Endothelial cell of umbilical vein (primary cell): ENCODE data around the gene DDX10. TPM values are rescaled to one million over a fixed set of nuclear protein-coding genes. Genes with fewer than 3 reads are reported as not detected.

Experiments used
- BruUV-seq: library from RNA; stranded (reverse); fragments of 400-500 nt; replicated peaks from 2 replicates; lab custom pipeline; 2021; lab: Mats Ljungman, UMichigan
- CTCF ChIA-PET: fragments of 300-600, 350-600 bp; sonication (Branson Sonifier 250); formaldehyde crosslinking; loops from one replicate; lab custom pipeline; 2021; ENCODE audit warnings: antibody characterized with exemption, inconsistent platforms; lab: Charles Lee
- POLR2A ChIA-PET: fragments of 300-600, 350-600 bp; sonication (Branson Sonifier 250); formaldehyde crosslinking; loops from one replicate; lab custom pipeline; 2021; ENCODE audit warnings: antibody characterized with exemption, inconsistent platforms; lab: Charles Lee
- DNase-seq: peaks from one replicate; pipeline ENCODE4 v3.0.0-alpha.2; 2011; ENCODE audit warnings: low read depth, low spot score
- FAIRE-seq: peaks from 2 replicates; lab custom pipeline; 2011; peaks lifted over from hg19 to GRCh38; lab: Jason Lieb, UNC
- H2AFZ ChIP-seq: 2 replicates; pipeline ENCODE4 v1.6.0; 2012; ENCODE audit warnings: low read depth, low read length, control low read depth, inconsistent platforms
- H3K27ac ChIP-seq: 2 replicates; pipeline ENCODE4 v1.5.1; 2011; ENCODE audit warnings: low read depth, mild to moderate bottlenecking, control low read depth, low read length, moderate library complexity; ENCODE audit not compliant: insufficient read depth
- H3K27me3 ChIP-seq, 2 experiments: 2 replicates each; pipeline versions ENCODE4 v1.6.0 to v1.6.1; 2011; ENCODE audit warnings: low read length in 2 of 2, mixed read lengths in 1 of 2; ENCODE audit not compliant: control insufficient read depth in 2 of 2, insufficient read depth in 2 of 2
- H3K36me3 ChIP-seq, 2 experiments: 2 replicates in 1 of 2; 3 replicates in 1 of 2; pipeline ENCODE4 v1.5.1; 2011; ENCODE audit warnings: low read length in 2 of 2, mild to moderate bottlenecking in 1 of 2, moderate library complexity in 1 of 2; ENCODE audit not compliant: control insufficient read depth in 2 of 2, insufficient read depth in 2 of 2; ENCODE audit errors: extremely low read depth in 1 of 2
- H3K4me1 ChIP-seq: 3 replicates; pipeline ENCODE4 v1.5.1; 2011; ENCODE audit warnings: mild to moderate bottlenecking, low read length; ENCODE audit not compliant: control insufficient read depth, insufficient read depth; ENCODE audit errors: extremely low read depth
- H3K4me2 ChIP-seq: 2 replicates; pipeline ENCODE4 v1.6.1; 2011; ENCODE audit warnings: low read length, control low read depth, mixed read lengths; ENCODE audit not compliant: insufficient read depth
- H3K4me3 ChIP-seq, 3 experiments: fragments of 200-600 bp in 1 of 3; sonication (generic), shearing (Covaris generic) in 1 of 3; replicated peaks in 1 of 3; 2 replicates each; pipeline ENCODE4 v1.5.1; 2011 to 2016; ENCODE audit warnings: control low read depth in 3 of 3, low read length in 3 of 3, mild to moderate bottlenecking in 2 of 3, inconsistent platforms in 1 of 3, low read depth in 1 of 3, moderate library complexity in 1 of 3; ENCODE audit not compliant: insufficient read depth in 1 of 3
- H3K79me2 ChIP-seq: 2 replicates; pipeline ENCODE4 v1.6.0; 2012; ENCODE audit warnings: low read length, inconsistent platforms; ENCODE audit not compliant: control insufficient read depth, insufficient read depth
- H3K9ac ChIP-seq: replicated peaks from 2 replicates; pipeline ENCODE3; 2011; ENCODE audit warnings: low read length, control low read depth; ENCODE audit not compliant: insufficient read depth; ENCODE audit errors: extremely low read depth
- H3K9me1 ChIP-seq: replicated peaks from 3 replicates; pipeline ENCODE4 v1.6.0; 2011; ENCODE audit warnings: mild to moderate bottlenecking, low read length; ENCODE audit not compliant: control insufficient read depth, insufficient read depth; ENCODE audit errors: extremely low read depth
- H3K9me3 ChIP-seq: replicated peaks from 2 replicates; pipeline ENCODE4 v1.5.1; 2012; ENCODE audit warnings: low read length, inconsistent platforms; ENCODE audit not compliant: control insufficient read depth, insufficient read depth
- H4K20me1 ChIP-seq: replicated peaks from 2 replicates; pipeline ENCODE3; 2011; ENCODE audit warnings: mild to moderate bottlenecking, low read length; ENCODE audit not compliant: control insufficient read depth, insufficient read depth; ENCODE audit errors: extremely low read depth
- EZH2 ChIP-seq: IDR thresholded peaks from 2 replicates; pipeline ENCODE4 v1.6.1; 2012; ENCODE audit warnings: borderline replicate concordance, low read depth, mild to moderate bottlenecking, moderate library complexity, low read length, inconsistent platforms; ENCODE audit not compliant: severe bottlenecking
- FOS ChIP-seq: IDR thresholded peaks from 2 replicates; pipeline ENCODE4 v1.6.1; 2011; ENCODE audit warnings: mild to moderate bottlenecking, low read length, moderate library complexity, borderline replicate concordance; ENCODE audit not compliant: insufficient read depth
- GATA2 ChIP-seq: IDR thresholded peaks from 2 replicates; pipeline ENCODE4 v1.7.0; 2011; ENCODE audit warnings: low read depth, mild to moderate bottlenecking, moderate library complexity, mixed read lengths, low read length; ENCODE audit not compliant: insufficient read length, insufficient read depth
- JUN ChIP-seq: IDR thresholded peaks from 2 replicates; pipeline ENCODE4 v1.6.1; 2011; ENCODE audit warnings: borderline replicate concordance, low read depth; ENCODE audit not compliant: insufficient read length, insufficient read depth
- MYC ChIP-seq: IDR thresholded peaks from one replicate; pipeline ENCODE4 v1.6.1; 2011; ENCODE audit warnings: mild to moderate bottlenecking, low read depth, low read length
- POLR2A ChIP-seq: IDR thresholded peaks from 2 replicates; pipeline ENCODE4 v1.6.1; 2012; ENCODE audit warnings: low read depth, mild to moderate bottlenecking, control low read depth, low read length
- POLR2AphosphoS5 ChIP-seq: IDR thresholded peaks from 2 replicates; pipeline ENCODE4 v1.6.1; 2012; ENCODE audit warnings: low read depth, mild to moderate bottlenecking, control low read depth, low read length, moderate library complexity; ENCODE audit not compliant: insufficient read depth
- dilution Hi-C: fragments of 300-500 bp; cut with MboI; formaldehyde crosslinking; loops from one replicate; pipeline ENCODE4 v1.15.0; 2019; ENCODE audit warnings: low sequenced_read_pairs; ENCODE audit not compliant: extremely low pct_ligation_motif_present
- intact Hi-C: fragments of 100-400 bp; cut with micrococcal nuclease; formaldehyde crosslinking; loops from one replicate; pipeline ENCODE4 v1.10.0; 2022
- polyA plus RNA-seq, 4 experiments: library from polyadenylated mRNA; depleted of rRNA in 3 of 4; stranded (reverse) in 3 of 4; unstranded in 1 of 4; fragments of >200 nt; gene quantifications; 2 replicates each; pipeline versions ENCODE4 v1.2.1 to v1.2.3, GENCODE V29; 2011 to 2012; ENCODE audit warnings: missing spikeins in 1 of 4
- total RNA-seq: library from RNA; stranded (reverse); gene quantifications from 2 replicates; pipeline ENCODE4 v1.2.3, GENCODE V29; 2021
- TF ChIP-seq, protein P1 (sequence below), 2 donors: IDR thresholded peaks; 1 replicate in 1 of 2; 2 replicates in 1 of 2; pipeline ENCODE4 v1.5.1; 2011; ENCODE audit warnings: low read length in 2 of 2, mild to moderate bottlenecking in 2 of 2, moderate library complexity in 2 of 2, control low read depth in 1 of 2, inconsistent platforms in 1 of 2, low read depth in 1 of 2; ENCODE audit not compliant: insufficient read depth in 1 of 2; ENCODE audit errors: extremely low read depth in 1 of 2
- TF ChIP-seq, protein P2 (sequence below): IDR thresholded peaks from 2 replicates; pipeline ENCODE4 v1.6.1; 2011; ENCODE audit not compliant: insufficient read depth, insufficient read length

The DDX10 gene
- total and polyA plus RNA-seq, 2 donors (not counting 3 experiments of a cell fraction or from before 2014, with no cell fraction given) = 29.8 to 35.2 TPM

DNA sequence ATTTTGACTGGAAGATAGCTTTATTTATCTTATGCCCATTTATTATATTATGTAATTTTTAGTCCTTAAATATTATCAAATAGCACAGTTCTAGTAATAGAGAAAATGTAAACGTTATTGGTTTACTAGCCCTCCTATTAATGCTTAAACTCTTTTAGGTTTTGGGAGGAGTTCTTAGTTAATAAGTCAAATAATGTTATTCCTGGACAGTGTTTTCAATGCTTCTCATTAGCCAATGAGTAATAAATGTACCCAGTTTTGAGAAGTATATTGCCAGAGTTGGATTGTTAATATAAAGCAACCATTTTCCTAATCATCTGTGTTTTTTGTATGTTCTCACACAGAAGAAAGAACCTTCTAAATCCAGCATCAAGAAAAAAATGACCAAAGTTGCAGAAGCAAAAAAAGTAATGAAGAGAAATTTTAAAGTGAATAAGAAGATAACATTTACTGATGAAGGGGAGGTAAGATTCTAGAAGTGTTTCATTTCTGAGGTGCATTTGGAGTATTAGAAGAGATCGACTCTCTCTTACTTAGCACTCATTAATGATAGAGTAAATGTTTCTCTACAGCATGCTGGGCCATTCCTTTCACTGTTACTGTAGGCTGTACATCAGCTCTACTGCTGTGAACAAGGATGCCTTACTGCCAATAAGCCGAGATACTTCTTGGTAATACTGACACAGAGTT, 173.4 kb downstream of the DDX10 start:
- DNase-seq (no peak), FAIRE-seq (no peak)
- Histone ChIP-seq H3K27me3 (no peaks in the 10 kb centered on the region), H3K4me2 (no peak overlapping the region), H3K27ac (no peak overlapping the region), H3K36me3 (no peaks in the 10 kb centered on the region), H3K9me3 (no peaks in the 10 kb centered on the region), H3K9me1 (no peaks in the 10 kb centered on the region), H4K20me1 (no peaks in the 10 kb centered on the region), H2AFZ (no peak overlapping the region), H3K4me3 (no peak overlapping the region), H3K9ac (no peak overlapping the region), H3K4me1 (no peaks in the 10 kb centered on the region), H3K79me2 (no peaks in the 10 kb centered on the region)
- CTCF ChIA-PET = interaction anchor here (1.0 to 1.1 kb wide), 2 partner anchors 10 to 24 kb away, joined by 3 read pairs; no protein-coding TSS in a partner anchor
- dilution Hi-C loops = no loop called here
- BruUV-seq = no TSS peak
- TF ChIP-seq MYC (no peak), POLR2A (no peak), JUN (no peak), EZH2 (no peak), POLR2AphosphoS5 (no peak), GATA2 (no peak), FOS (no peak)
- TF ChIP-seq, protein P1, sequence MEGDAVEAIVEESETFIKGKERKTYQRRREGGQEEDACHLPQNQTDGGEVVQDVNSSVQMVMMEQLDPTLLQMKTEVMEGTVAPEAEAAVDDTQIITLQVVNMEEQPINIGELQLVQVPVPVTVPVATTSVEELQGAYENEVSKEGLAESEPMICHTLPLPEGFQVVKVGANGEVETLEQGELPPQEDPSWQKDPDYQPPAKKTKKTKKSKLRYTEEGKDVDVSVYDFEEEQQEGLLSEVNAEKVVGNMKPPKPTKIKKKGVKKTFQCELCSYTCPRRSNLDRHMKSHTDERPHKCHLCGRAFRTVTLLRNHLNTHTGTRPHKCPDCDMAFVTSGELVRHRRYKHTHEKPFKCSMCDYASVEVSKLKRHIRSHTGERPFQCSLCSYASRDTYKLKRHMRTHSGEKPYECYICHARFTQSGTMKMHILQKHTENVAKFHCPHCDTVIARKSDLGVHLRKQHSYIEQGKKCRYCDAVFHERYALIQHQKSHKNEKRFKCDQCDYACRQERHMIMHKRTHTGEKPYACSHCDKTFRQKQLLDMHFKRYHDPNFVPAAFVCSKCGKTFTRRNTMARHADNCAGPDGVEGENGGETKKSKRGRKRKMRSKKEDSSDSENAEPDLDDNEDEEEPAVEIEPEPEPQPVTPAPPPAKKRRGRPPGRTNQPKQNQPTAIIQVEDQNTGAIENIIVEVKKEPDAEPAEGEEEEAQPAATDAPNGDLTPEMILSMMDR (IDR thresholded peaks at IDR 0.05; ENCODE audit: extremely low read depth in 1 of 2, insufficient read depth in 1 of 2, low read depth in 1 of 2, low read length in 2 of 2) = no peak
- TF ChIP-seq, protein P2, sequence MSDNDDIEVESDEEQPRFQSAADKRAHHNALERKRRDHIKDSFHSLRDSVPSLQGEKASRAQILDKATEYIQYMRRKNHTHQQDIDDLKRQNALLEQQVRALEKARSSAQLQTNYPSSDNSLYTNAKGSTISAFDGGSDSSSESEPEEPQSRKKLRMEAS = no peak
- intact Hi-C loops = loop anchor here (2.0 kb wide), 1 partner anchor 17 kb away; no protein-coding TSS in a partner anchor
- POLR2A ChIA-PET = no interaction called here
